HEK293 (cell line): ENCODE data around the gene NAPB.

ENCODE experiments used
- CTCF ChIA-PET: fragments of 350-600 bp; formaldehyde crosslinking; extraction: SDS; loops from one replicate; lab custom pipeline; 2021; ENCODE audit warnings: antibody characterized with exemption; lab: Yijun Ruan, JAX
- POLR2A ChIA-PET: fragments of 300-600 bp; formaldehyde crosslinking; extraction: SDS; loops from one replicate; lab custom pipeline; 2020; ENCODE audit warnings: antibody characterized with exemption, inconsistent platforms; lab: Yijun Ruan, JAX
- H3K27ac ChIP-seq: fragments of 200-500 bp; sonication (Bioruptor generic); 2 replicates; pipeline ENCODE4 v1.5.1; 2014; ENCODE audit warnings: low read depth, low read length, control low read depth, inconsistent platforms; ENCODE audit errors: extremely low read depth
- H3K36me3 ChIP-seq, 2 experiments: fragments of 200-500 bp in 1 of 2; sonication (Bioruptor generic) in 1 of 2; 1 replicate in 1 of 2; 2 replicates in 1 of 2; pipeline ENCODE4 v1.5.1; 2014 to 2017; ENCODE audit warnings: inconsistent platforms in 2 of 2, low read length in 2 of 2; ENCODE audit not compliant: control insufficient read depth in 2 of 2, insufficient read depth in 1 of 2
- H3K4me1 ChIP-seq: fragments of 200-500 bp; sonication (Bioruptor generic); 2 replicates; pipeline ENCODE4 v1.5.1; 2014; ENCODE audit warnings: mild to moderate bottlenecking, low read length, inconsistent platforms; ENCODE audit not compliant: control insufficient read depth, insufficient read depth
- H3K4me3 ChIP-seq: 2 replicates; pipeline ENCODE4 v1.5.1; 2011; ENCODE audit warnings: low read depth, mild to moderate bottlenecking, control low read depth, low read length, moderate library complexity
- H3K9me3 ChIP-seq: fragments of 200-500 bp; sonication (Bioruptor generic); 2 replicates; pipeline ENCODE4 v1.5.1; 2014; ENCODE audit warnings: low read depth, low read length, inconsistent platforms; ENCODE audit not compliant: control insufficient read depth, insufficient read depth
- FEZF1 ChIP-seq: fragments of 450-650 bp; formaldehyde crosslinking; IDR thresholded peaks from 2 replicates; pipeline ENCODE4 v1.5.1; 2016; ENCODE audit warnings: missing biosample characterization, missing genetic modification characterization
- MZF1 ChIP-seq: fragments of 450-650 bp; formaldehyde crosslinking; IDR thresholded peaks from 2 replicates; pipeline ENCODE4 v1.5.1; 2017; ENCODE audit warnings: missing biosample characterization, missing genetic modification characterization, borderline replicate concordance
- ZBTB17 ChIP-seq: fragments of 450-650 bp; formaldehyde crosslinking; IDR thresholded peaks from 2 replicates; pipeline ENCODE4 v1.5.1; 2016; ENCODE audit warnings: missing biosample characterization, missing genetic modification characterization
- ZFP3 ChIP-seq: fragments of 450-650 bp; formaldehyde crosslinking; IDR thresholded peaks from 2 replicates; pipeline ENCODE4 v1.5.1; 2016; ENCODE audit warnings: low read depth, missing biosample characterization, missing genetic modification characterization
- ZNF239 ChIP-seq: fragments of 450-650 bp; formaldehyde crosslinking; IDR thresholded peaks from 2 replicates; pipeline ENCODE4 v1.5.1; 2016; ENCODE audit warnings: missing biosample characterization, missing genetic modification characterization
- ZNF266 ChIP-seq: fragments of 450-650 bp; formaldehyde crosslinking; IDR thresholded peaks from 2 replicates; pipeline ENCODE4 v1.5.1; 2016; ENCODE audit warnings: missing biosample characterization, missing genetic modification characterization, low read depth
- ZNF785 ChIP-seq: fragments of 450-650 bp; formaldehyde crosslinking; IDR thresholded peaks from 2 replicates; pipeline ENCODE4 v1.5.1; 2016; ENCODE audit warnings: missing biosample characterization, missing genetic modification characterization
- ZNF843 ChIP-seq: fragments of 450-650 bp; formaldehyde crosslinking; IDR thresholded peaks from 2 replicates; pipeline ENCODE4 v1.5.1; 2016; ENCODE audit warnings: missing biosample characterization, missing genetic modification characterization
- TF ChIP-seq, protein P1 (sequence below): fragments of 450-650 bp; formaldehyde crosslinking; conservative IDR thresholded peaks from 2 replicates; pipeline ENCODE4 v1.5.1; 2016; ENCODE audit warnings: low read depth, missing biosample characterization, missing genetic modification characterization
- TF ChIP-seq, protein P2 (sequence below): fragments of 450-650 bp; formaldehyde crosslinking; IDR thresholded peaks from 2 replicates; pipeline ENCODE4 v1.5.1; 2016; ENCODE audit warnings: missing biosample characterization, missing genetic modification characterization
- TF ChIP-seq, protein P3 (sequence below): fragments of 450-650 bp; formaldehyde crosslinking; IDR thresholded peaks from 2 replicates; pipeline ENCODE4 v1.5.1; 2016; ENCODE audit warnings: missing biosample characterization, missing genetic modification characterization, low read depth
- TF ChIP-seq, protein P4 (sequence below): fragments of 450-650 bp; formaldehyde crosslinking; IDR thresholded peaks from 2 replicates; pipeline ENCODE4 v1.5.1; 2017; ENCODE audit warnings: missing biosample characterization, missing genetic modification characterization

The NAPB gene

DNA sequence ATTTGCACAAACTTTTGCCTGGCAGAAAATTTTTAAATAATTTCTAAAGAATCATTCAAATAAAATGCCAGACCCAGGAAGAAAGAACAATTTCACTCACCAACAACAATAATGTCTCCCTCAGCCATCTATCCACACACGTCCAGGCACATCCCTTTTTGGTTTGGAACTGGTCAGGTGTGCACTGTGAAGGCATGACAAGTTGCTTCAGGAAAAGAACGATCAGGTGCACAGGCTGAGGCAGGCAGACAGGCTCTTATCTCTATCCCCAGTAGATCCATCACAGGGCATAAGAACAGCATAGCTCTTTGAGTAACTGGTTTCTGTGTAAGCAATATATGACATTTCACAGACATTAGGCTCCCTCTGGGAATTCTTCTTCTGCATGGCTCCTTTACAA is 88.8 kb downstream of the NAPB start:
- Histone ChIP-seq H3K9me3 (no peaks in the 10 kb centered on the region), H3K27ac (no peak overlapping the region), H3K36me3 (no peaks in the 10 kb centered on the region), H3K4me1 (no peaks in the 10 kb centered on the region), H3K4me3 (no peak overlapping the region)
- CTCF ChIA-PET: interaction anchor here (0.7 to 3.5 kb wide), 7 partner anchors 8 to 640 kb away, joined by 3 to 17 read pairs (median 4); no protein-coding TSS in a partner anchor
- POLR2A ChIA-PET: no interaction called here
- TF ChIP-seq ZFP3 (tag by site-specific recombination) (no peak), ZNF785 (tag by site-specific recombination) (no peak), ZBTB17 (tag by site-specific recombination) (no peak), FEZF1 (no peak)

DNA sequence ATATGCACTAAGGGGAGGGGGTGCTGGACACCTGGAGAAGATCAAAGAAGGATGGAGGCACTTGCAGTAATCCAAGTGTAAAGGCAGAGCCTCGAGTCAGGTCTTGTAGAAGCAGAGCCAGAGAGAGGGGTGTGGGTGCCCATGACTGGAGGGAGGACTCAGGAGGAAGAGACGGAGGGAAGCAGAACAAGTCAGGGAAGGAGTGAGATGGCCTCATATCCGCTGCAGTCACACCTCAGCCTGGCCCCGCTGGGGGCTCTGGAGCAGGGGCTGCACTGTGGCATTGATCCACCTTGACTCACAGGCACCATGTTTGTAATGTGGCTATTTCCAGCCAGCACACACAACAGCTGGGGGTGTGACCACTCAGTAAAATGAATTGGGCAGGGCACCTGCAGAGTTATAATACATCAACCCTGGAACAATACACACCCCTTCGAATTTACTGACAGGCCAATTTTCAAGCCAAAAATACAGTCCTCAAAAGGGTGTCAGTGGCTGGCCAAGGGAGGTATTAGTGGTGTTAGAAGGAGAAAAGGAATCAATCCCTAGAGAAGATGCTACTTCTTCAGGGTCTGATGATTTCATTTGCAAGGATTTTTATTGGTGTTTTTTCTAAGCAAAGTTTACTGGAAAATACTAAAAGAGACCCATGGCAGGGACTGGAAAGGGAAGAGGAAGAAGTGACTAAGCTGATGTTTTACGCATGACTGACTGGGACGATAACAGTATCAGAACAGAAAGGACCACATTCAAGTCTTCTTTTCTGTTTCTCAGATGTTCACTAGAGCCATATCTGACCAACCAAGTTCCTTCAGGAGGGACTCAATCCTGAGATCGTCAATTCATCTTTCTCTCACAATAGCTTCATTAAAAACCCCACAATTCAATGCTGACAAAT is 89.6 kb downstream of the NAPB start:
- Histone ChIP-seq H3K4me3 (no peak overlapping the region), H3K4me1 (no peaks in the 10 kb centered on the region), H3K27ac (no peak overlapping the region), H3K36me3 (no peaks in the 10 kb centered on the region), H3K9me3 (no peaks in the 10 kb centered on the region)
- TF ChIP-seq, protein P1, sequence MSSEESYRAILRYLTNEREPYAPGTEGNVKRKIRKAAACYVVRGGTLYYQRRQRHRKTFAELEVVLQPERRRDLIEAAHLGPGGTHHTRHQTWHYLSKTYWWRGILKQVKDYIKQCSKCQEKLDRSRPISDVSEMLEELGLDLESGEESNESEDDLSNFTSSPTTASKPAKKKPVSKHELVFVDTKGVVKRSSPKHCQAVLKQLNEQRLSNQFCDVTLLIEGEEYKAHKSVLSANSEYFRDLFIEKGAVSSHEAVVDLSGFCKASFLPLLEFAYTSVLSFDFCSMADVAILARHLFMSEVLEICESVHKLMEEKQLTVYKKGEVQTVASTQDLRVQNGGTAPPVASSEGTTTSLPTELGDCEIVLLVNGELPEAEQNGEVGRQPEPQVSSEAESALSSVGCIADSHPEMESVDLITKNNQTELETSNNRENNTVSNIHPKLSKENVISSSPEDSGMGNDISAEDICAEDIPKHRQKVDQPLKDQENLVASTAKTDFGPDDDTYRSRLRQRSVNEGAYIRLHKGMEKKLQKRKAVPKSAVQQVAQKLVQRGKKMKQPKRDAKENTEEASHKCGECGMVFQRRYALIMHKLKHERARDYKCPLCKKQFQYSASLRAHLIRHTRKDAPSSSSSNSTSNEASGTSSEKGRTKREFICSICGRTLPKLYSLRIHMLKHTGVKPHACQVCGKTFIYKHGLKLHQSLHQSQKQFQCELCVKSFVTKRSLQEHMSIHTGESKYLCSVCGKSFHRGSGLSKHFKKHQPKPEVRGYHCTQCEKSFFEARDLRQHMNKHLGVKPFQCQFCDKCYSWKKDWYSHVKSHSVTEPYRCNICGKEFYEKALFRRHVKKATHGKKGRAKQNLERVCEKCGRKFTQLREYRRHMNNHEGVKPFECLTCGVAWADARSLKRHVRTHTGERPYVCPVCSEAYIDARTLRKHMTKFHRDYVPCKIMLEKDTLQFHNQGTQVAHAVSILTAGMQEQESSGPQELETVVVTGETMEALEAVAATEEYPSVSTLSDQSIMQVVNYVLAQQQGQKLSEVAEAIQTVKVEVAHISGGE (tag by site-specific recombination): no peak
- TF ChIP-seq, protein P2, sequence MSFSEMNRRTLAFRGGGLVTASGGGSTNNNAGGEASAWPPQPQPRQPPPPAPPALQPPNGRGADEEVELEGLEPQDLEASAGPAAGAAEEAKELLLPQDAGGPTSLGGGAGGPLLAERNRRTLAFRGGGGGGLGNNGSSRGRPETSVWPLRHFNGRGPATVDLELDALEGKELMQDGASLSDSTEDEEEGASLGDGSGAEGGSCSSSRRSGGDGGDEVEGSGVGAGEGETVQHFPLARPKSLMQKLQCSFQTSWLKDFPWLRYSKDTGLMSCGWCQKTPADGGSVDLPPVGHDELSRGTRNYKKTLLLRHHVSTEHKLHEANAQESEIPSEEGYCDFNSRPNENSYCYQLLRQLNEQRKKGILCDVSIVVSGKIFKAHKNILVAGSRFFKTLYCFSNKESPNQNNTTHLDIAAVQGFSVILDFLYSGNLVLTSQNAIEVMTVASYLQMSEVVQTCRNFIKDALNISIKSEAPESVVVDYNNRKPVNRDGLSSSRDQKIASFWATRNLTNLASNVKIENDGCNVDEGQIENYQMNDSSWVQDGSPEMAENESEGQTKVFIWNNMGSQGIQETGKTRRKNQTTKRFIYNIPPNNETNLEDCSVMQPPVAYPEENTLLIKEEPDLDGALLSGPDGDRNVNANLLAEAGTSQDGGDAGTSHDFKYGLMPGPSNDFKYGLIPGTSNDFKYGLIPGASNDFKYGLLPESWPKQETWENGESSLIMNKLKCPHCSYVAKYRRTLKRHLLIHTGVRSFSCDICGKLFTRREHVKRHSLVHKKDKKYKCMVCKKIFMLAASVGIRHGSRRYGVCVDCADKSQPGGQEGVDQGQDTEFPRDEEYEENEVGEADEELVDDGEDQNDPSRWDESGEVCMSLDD: no peak
- no peak for TF ChIP-seq MZF1 (tag by site-specific recombination)
- TF ChIP-seq, protein P3, sequence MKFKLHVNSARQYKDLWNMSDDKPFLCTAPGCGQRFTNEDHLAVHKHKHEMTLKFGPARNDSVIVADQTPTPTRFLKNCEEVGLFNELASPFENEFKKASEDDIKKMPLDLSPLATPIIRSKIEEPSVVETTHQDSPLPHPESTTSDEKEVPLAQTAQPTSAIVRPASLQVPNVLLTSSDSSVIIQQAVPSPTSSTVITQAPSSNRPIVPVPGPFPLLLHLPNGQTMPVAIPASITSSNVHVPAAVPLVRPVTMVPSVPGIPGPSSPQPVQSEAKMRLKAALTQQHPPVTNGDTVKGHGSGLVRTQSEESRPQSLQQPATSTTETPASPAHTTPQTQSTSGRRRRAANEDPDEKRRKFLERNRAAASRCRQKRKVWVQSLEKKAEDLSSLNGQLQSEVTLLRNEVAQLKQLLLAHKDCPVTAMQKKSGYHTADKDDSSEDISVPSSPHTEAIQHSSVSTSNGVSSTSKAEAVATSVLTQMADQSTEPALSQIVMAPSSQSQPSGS (tag by site-specific recombination): no peak
- TF ChIP-seq, protein P4, sequence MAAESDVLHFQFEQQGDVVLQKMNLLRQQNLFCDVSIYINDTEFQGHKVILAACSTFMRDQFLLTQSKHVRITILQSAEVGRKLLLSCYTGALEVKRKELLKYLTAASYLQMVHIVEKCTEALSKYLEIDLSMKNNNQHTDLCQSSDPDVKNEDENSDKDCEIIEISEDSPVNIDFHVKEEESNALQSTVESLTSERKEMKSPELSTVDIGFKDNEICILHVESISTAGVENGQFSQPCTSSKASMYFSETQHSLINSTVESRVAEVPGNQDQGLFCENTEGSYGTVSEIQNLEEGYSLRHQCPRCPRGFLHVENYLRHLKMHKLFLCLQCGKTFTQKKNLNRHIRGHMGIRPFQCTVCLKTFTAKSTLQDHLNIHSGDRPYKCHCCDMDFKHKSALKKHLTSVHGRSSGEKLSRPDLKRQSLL (tag by site-specific recombination): no peak
- no peak for TF ChIP-seq ZNF266 (tag by site-specific recombination)
- 0 out of 2 replicates have a peak, but pooled peaks have one; percentile 38 for TF ChIP-seq FEZF1
- TF ChIP-seq ZNF843 (tag by site-specific recombination): no peak
- TF ChIP-seq ZNF239: no peak
- POLR2A ChIA-PET: interaction anchor here (0.5 kb wide), 1 partner anchor 922 kb away, joined by 3 read pairs; no protein-coding TSS in a partner anchor
- CTCF ChIA-PET: interaction anchor here (0.5 to 3.5 kb wide), 7 partner anchors 9 to 1628 kb away, joined by 3 to 17 read pairs (median 3); no protein-coding TSS in a partner anchor
